ENCODE results near the gene PDS5B.

Gene PDS5B

DNA sequence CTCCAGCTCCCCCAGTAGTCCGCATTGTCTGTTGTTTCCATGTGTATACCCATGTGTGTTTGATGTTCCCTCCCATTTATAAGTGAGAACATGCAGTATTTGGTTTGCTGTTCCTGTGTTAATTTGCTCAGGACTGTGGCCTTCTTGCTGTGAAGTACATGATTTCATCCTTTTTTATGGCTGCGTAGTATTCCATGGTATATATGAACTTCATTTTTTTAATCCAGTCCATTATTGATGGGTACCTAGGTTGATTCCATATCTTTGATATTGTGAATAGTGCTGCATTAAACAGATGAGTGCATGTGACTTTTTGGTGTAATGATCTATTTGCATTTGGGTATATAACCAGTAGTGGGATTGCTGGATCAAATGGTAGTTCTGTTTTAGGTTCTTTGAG, 175.2 kb downstream of the PDS5B start:
- Histone ChIP-seq H3K36me3 (peaks cover 61% of the 10 kb centered on the region), H3K27me3 (no peaks in the 10 kb centered on the region), H3K4me3 (ENCODE audit: low read depth in 1 of 2, low read length in 1 of 2) (no peak overlapping the region), H3K9me3 (no peaks in the 10 kb centered on the region), H3K27ac (no peak overlapping the region), H3K4me1 (ENCODE audit: control insufficient read depth in 1 of 2, insufficient read depth in 1 of 2, low read depth in 1 of 2, low read length in 1 of 2) (no peaks in the 10 kb centered on the region)
- TF ChIP-seq, protein P1, sequence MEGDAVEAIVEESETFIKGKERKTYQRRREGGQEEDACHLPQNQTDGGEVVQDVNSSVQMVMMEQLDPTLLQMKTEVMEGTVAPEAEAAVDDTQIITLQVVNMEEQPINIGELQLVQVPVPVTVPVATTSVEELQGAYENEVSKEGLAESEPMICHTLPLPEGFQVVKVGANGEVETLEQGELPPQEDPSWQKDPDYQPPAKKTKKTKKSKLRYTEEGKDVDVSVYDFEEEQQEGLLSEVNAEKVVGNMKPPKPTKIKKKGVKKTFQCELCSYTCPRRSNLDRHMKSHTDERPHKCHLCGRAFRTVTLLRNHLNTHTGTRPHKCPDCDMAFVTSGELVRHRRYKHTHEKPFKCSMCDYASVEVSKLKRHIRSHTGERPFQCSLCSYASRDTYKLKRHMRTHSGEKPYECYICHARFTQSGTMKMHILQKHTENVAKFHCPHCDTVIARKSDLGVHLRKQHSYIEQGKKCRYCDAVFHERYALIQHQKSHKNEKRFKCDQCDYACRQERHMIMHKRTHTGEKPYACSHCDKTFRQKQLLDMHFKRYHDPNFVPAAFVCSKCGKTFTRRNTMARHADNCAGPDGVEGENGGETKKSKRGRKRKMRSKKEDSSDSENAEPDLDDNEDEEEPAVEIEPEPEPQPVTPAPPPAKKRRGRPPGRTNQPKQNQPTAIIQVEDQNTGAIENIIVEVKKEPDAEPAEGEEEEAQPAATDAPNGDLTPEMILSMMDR (IDR thresholded peaks at IDR 0.05) = no peak

- Histone ChIP-seq H3K4me1 (ENCODE audit: control insufficient read depth in 1 of 2, insufficient read depth in 1 of 2, low read depth in 1 of 2, low read length in 1 of 2) (no peaks in the 10 kb centered on the region), H3K9me3 (no peaks in the 10 kb centered on the region), H3K27me3 (no peaks in the 10 kb centered on the region), H3K27ac (no peak overlapping the region), H3K36me3 (peaks cover 23% of the 10 kb centered on the region), H3K4me3 (ENCODE audit: low read depth in 1 of 2, low read length in 1 of 2) (no peak overlapping the region)
- TF ChIP-seq, protein P1 (IDR thresholded peaks at IDR 0.05) = no peak
These were observed 192.9 kb downstream of the PDS5B start for GRCh38 chr13:32779119-32779518.

- Histone ChIP-seq H3K27ac (no peak overlapping the region), H3K9me3 (no peaks in the 10 kb centered on the region), H3K36me3 (peaks cover 10% of the 10 kb centered on the region), H3K4me1 (ENCODE audit: control insufficient read depth in 1 of 2, insufficient read depth in 1 of 2, low read depth in 1 of 2, low read length in 1 of 2) (no peaks in the 10 kb centered on the region), H3K27me3 (no peaks in the 10 kb centered on the region), H3K4me3 (ENCODE audit: low read depth in 1 of 2, low read length in 1 of 2) (no peak overlapping the region)
- TF ChIP-seq, protein P1 (IDR thresholded peaks at IDR 0.05) = no peak
These were observed 195.7 kb downstream of the PDS5B start for GRCh38 chr13:32781906-32782305.

DNA sequence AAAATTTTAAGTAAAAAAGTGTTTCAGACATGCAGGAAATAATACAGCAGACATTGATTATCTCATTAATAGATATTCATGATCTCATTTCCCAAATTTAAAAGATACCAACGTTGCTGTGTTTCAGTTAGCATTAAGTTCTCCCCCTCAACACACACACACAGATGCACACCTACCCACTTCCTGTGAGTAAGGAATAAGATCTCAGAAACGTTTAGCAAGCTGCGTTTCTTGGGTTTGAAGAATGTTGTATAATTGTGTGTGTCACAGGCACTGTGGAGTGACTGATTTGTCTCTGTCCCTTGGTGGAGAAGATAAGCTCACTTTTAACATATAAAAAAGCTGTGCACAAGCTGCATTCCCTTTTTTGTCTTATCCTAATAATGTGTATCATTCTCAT, 196.8 kb downstream of the PDS5B start:
- Histone ChIP-seq H3K4me1 (ENCODE audit: control insufficient read depth in 1 of 2, insufficient read depth in 1 of 2, low read depth in 1 of 2, low read length in 1 of 2) (no peaks in the 10 kb centered on the region), H3K36me3 (peaks cover 10% of the 10 kb centered on the region), H3K4me3 (ENCODE audit: low read depth in 1 of 2, low read length in 1 of 2) (no peak overlapping the region), H3K9me3 (no peaks in the 10 kb centered on the region), H3K27ac (no peak overlapping the region), H3K27me3 (no peaks in the 10 kb centered on the region)
- TF ChIP-seq, protein P1 (IDR thresholded peaks at IDR 0.05) = no peak

DNA sequence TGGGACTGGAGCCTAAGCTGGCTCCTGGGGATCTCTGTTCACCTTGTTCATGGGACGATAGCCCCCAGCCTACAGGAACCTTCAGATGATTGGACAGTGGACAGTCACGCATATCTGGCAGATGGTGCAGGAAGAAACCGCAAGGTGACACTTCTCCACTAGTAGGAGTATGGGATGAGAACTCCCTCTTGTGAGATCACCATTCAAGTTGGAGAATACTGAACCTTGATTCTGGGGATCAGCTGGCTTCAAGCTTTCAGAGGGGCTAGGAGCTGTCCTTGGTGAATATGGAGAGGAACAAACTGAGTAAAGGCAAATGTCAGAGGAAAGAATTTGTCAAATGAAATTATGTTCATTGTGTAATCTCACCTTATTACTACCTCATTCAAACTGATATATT, 204.5 kb downstream of the PDS5B start:
- Histone ChIP-seq H3K36me3 (no peaks in the 10 kb centered on the region), H3K27ac (no peak overlapping the region), H3K4me3 (ENCODE audit: low read depth in 1 of 2, low read length in 1 of 2) (no peak overlapping the region), H3K27me3 (no peaks in the 10 kb centered on the region), H3K4me1 (ENCODE audit: control insufficient read depth in 1 of 2, insufficient read depth in 1 of 2, low read depth in 1 of 2, low read length in 1 of 2) (no peaks in the 10 kb centered on the region), H3K9me3 (no peaks in the 10 kb centered on the region)
- TF ChIP-seq, protein P1 (IDR thresholded peaks at IDR 0.05) = no peak

All from neutrophil (primary cell).